DMS153 treated with DMSO at 0.1 percent for 48 hours (cell line): ENCODE data around the gene CNOT6.
"Not testable (repeated sequence)": the region's sequence is repeated elsewhere in the genome, so short reads cannot be mapped to it uniquely, and the experiment has no call there.

ENCODE experiments used
- DNase-seq: peaks from one replicate; lab custom pipeline; 2025; ENCODE audit not compliant: unreplicated experiment; lab: John Stamatoyannopoulos, UW

Gene CNOT6

GRCh38 chr5:180470966-180471582, 23.1 kb upstream of the CNOT6 start:
- DNase-seq = no peak

GRCh38 chr5:180471866-180472265, 22.3 kb upstream of the CNOT6 start:
- no peak for DNase-seq

- no peak for DNase-seq
These were observed 21.9 kb upstream of the CNOT6 start for GRCh38 chr5:180472269-180472668.

- not testable (repeated sequence) for DNase-seq
These were observed 20.8 kb upstream of the CNOT6 start for GRCh38 chr5:180473386-180473785.

- no peak for DNase-seq
These were observed 19.6 kb upstream of the CNOT6 start for GRCh38 chr5:180474569-180474968.

- not testable (repeated sequence) for DNase-seq
These were observed 18.1 kb upstream of the CNOT6 start for GRCh38 chr5:180475969-180476524.

GRCh38 chr5:180484813-180485212, 9.4 kb upstream of the CNOT6 start:
- DNase-seq = no peak

GRCh38 chr5:180486636-180487149, 7.5 kb upstream of the CNOT6 start:
- DNase-seq = no peak

- DNase-seq = no peak
These were observed 6.6 kb upstream of the CNOT6 start for GRCh38 chr5:180487556-180487955.

- no peak for DNase-seq
These were observed 2.7 kb upstream of the CNOT6 start for GRCh38 chr5:180491496-180491895.

- no peak for DNase-seq
These were observed 1.8 kb upstream of the CNOT6 start for GRCh38 chr5:180492226-180492903.

- DNase-seq = no peak
These were observed 467 bp downstream of the CNOT6 start for GRCh38 chr5:180494510-180495181.

- DNase-seq = no peak
These were observed 1.1 kb downstream of the CNOT6 start for GRCh38 chr5:180495292-180495691.

- DNase-seq = no peak
These were observed 2.0 kb downstream of the CNOT6 start for GRCh38 chr5:180495991-180496741.

- not testable (repeated sequence) for DNase-seq
These were observed 2.6 kb downstream of the CNOT6 start for GRCh38 chr5:180496806-180497205.

- DNase-seq = not testable (repeated sequence)
These were observed 3.7 kb downstream of the CNOT6 start for GRCh38 chr5:180497865-180498264.

GRCh38 chr5:180498378-180498777, 4.2 kb downstream of the CNOT6 start:
- DNase-seq = no peak

GRCh38 chr5:180499684-180500083, 5.5 kb downstream of the CNOT6 start:
- no peak for DNase-seq

- DNase-seq = not testable (repeated sequence)
These were observed 6.1 kb downstream of the CNOT6 start for GRCh38 chr5:180500300-180500699.

- DNase-seq = no peak
These were observed 13.5 kb downstream of the CNOT6 start for GRCh38 chr5:180507661-180508060.

GRCh38 chr5:180515294-180515693, 21.1 kb downstream of the CNOT6 start:
- DNase-seq = no peak
